Activated T-helper 2 cell treated with anti-CD3 and anti-CD28 coated beads, Interferon-gamma antibody, Interleukin-2, Interleukin-4, amounts not matched to agents 10 μg/mL and 5 μg/mL and 100 μg/mL, durations not matched to agents 14 hours and 24 hours and 36 hours (primary cell): ENCODE results near the gene ANTXR2. TPM values are rescaled to one million over a fixed set of nuclear protein-coding genes. Genes with fewer than 3 reads are reported as not detected.

ENCODE experiments used
- DNase-seq: peaks from one replicate; pipeline ENCODE4 v3.0.0; 2021; ENCODE audit warnings: low spot score
- H3K27ac Mint-ChIP-seq: one replicate; pipeline ENCODE4 v1.8.0; 2021; ENCODE audit warnings: mixed read lengths
- H3K27me3 Mint-ChIP-seq: one replicate; pipeline ENCODE4 v1.8.0; 2021; ENCODE audit warnings: low read depth, mixed read lengths
- H3K36me3 Mint-ChIP-seq: one replicate; pipeline ENCODE4 v1.8.0; 2021; ENCODE audit warnings: low read depth, mixed read lengths
- H3K4me1 Mint-ChIP-seq: one replicate; pipeline ENCODE4 v1.8.0; 2021; ENCODE audit warnings: low read depth, mixed read lengths
- H3K4me3 Mint-ChIP-seq: one replicate; pipeline ENCODE4 v1.8.0; 2021; ENCODE audit warnings: low read depth, mild to moderate bottlenecking, moderate library complexity, mixed read lengths
- H3K9me3 Mint-ChIP-seq: one replicate; pipeline ENCODE4 v1.8.0; 2021; ENCODE audit warnings: mixed read lengths
- intact Hi-C: fragments of 100-400 bp; cut with micrococcal nuclease; formaldehyde crosslinking; loops from one replicate; pipeline ENCODE4 v1.15.1; 2023
- total RNA-seq: library from RNA; stranded (reverse); gene quantifications from 2 replicates; pipeline ENCODE4 v1.2.3, GENCODE V29; 2022

Gene ANTXR2
- total RNA-seq, 1 donor from 2014 or later = 3.2 TPM

DNA sequence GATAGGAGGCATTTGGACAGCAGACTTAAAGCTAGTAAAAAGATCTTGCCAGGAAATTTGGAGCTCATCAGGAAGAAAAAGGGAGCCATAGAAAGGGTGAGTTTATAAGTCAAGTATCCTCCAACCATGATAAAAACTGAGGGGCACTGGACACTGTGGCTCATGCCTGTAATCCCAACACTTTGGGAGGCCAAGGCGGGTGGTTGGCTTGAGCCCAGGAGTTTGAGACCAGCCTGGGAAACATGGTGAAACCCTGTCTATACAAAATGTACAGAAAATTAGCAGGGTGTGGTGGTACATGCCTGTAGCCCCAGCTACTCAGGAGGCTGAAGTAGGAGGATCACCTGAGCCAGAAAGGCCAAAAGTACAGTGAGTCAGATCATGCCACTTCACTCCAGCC is 48.7 kb downstream of the ANTXR2 start:
- intact Hi-C loops = no loop called here
- Mint-ChIP-seq H3K4me1 (peaks cover 3% of the 10 kb centered on the region), H3K27me3 (no peaks in the 10 kb centered on the region), H3K36me3 (peaks cover 34% of the 10 kb centered on the region), H3K27ac (no peak overlapping the region), H3K4me3 (no peak overlapping the region), H3K9me3 (no peaks in the 10 kb centered on the region)
- DNase-seq = no peak

DNA sequence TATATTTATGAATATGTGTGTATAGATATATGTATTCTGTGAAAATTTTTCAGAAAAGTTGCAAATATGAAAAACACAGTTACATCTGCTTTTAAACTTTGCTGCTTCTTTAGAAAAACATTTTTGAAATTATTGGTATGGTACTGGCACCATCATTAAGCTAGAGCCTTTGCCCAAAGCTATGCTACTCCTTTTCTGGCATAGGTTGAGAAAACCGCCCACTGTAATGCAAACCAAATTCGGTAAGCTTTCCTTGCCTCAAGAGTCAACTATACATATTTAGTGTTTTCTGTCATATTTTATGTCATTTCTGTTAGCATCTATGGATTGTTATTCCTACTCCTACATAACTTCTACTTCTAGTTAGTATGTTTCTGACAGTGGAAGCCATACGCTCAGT is 50.7 kb downstream of the ANTXR2 start:
- H3K4me3 Mint-ChIP-seq = no peak overlapping the region
- no peaks in the 10 kb centered on the region for H3K9me3 Mint-ChIP-seq
- no peak for DNase-seq
- peaks cover 3% of the 10 kb centered on the region for H3K4me1 Mint-ChIP-seq
- H3K27ac Mint-ChIP-seq = no peak overlapping the region
- H3K36me3 Mint-ChIP-seq = peaks cover 37% of the 10 kb centered on the region
- H3K27me3 Mint-ChIP-seq = no peaks in the 10 kb centered on the region
- intact Hi-C loops = no loop called here

DNA sequence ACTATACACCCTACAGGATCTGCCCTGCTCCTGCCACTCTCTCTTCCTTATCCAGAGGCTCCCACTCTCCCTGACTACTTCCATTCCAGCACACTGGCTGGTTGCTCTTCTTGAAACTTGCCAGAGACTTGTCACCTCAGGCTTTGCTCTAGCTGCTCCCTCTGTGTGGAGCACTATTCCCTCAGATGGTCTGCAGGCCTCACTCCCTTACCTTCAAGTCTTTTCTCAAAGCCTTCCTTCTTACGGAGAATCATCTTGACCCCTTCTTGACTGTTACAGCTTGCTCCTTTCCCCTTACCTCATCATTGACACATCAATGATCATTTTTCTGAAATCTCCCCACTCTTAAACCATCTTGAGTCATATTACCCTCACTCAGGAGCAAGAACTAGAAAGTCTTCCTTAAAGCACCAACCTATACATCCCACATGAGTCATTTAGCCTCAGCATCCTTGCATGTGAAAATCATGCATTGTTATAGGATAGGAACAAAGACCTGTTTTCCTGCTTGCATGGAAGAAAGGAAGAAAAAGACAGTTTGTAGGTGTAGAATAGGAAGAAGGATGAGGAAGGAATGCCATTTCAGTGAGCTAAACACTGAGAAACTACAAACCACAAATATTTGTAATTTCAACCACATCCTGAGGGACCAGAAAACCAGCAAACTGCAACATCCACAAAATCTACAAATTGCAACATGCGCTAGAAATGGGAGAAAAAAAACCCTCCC is 55.7 kb downstream of the ANTXR2 start:
- peaks cover 5% of the 10 kb centered on the region for H3K4me1 Mint-ChIP-seq
- intact Hi-C loops = loop anchor here (1.0 kb wide), 1 partner anchor 9 kb away; no protein-coding TSS in a partner anchor
- H3K27ac Mint-ChIP-seq = no peak overlapping the region
- peaks cover 19% of the 10 kb centered on the region for H3K36me3 Mint-ChIP-seq
- DNase-seq = no peak
- no peak overlapping the region for H3K4me3 Mint-ChIP-seq
- H3K27me3 Mint-ChIP-seq = no peaks in the 10 kb centered on the region
- H3K9me3 Mint-ChIP-seq = no peaks in the 10 kb centered on the region

DNA sequence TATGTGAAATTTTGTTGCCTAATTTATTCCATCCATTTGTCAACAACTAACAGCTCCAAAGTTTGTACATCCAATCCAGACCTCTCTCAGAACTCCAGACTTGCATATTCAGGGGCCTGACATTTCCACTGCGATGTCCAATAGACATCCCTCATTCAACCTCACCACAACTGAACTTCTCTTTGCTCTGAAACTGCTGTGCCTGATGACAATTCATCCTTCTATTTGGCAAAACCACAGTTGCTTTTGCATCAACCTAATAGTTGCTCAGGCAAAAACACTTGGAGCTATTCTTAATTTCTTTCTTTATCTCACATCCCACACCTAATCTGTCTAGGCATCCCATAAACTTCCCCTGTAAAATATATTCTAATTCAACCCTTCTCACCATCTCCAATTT is 56.5 kb downstream of the ANTXR2 start:
- DNase-seq = no peak
- Mint-ChIP-seq H3K27me3 (no peaks in the 10 kb centered on the region), H3K4me1 (peaks cover 6% of the 10 kb centered on the region), H3K9me3 (no peaks in the 10 kb centered on the region), H3K4me3 (no peak overlapping the region), H3K36me3 (peaks cover 19% of the 10 kb centered on the region), H3K27ac (no peak overlapping the region)
- intact Hi-C loops = no loop called here

DNA sequence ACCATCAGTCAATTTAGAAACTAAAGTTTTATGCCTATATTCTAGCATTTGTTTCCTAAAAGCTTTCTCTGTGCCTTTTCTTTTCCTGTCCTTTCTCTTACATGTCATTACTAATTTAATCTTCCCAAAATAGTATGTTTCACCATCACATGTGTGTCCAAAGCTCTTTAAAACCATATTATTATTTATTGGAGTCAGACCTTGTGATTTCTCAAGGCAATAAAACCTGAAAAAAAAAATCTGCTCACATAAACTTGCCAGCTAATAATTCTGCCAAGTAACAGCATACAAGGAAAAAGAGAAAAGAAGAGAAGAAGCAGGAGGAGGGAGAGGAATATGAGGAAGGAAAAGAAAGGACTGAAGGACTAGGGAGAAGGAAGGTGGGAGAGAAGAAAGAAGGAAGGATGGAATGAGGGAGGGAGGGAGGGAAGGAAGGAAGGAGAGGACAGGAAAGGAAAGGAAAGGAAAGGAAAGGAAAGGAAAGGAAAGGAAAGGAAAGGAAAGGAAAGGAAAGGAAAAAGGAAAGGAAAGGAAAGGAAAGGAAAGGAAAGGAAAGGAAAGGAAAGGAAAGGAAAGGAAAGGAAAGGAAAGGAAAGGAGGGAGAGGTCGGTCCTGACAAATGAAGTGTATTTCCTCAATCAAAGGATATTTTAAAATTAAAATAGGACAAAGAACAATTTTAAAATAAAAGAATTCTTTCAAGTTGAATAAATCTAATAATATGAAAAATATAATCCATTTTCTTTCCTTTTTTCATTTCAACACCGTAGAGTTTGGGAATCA is 57.4 kb downstream of the ANTXR2 start:
- intact Hi-C loops = no loop called here
- Mint-ChIP-seq H3K4me1 (peaks cover 10% of the 10 kb centered on the region), H3K4me3 (no peak overlapping the region), H3K27ac (no peak overlapping the region), H3K27me3 (no peaks in the 10 kb centered on the region), H3K36me3 (peaks cover 17% of the 10 kb centered on the region), H3K9me3 (no peaks in the 10 kb centered on the region)
- no peak for DNase-seq

DNA sequence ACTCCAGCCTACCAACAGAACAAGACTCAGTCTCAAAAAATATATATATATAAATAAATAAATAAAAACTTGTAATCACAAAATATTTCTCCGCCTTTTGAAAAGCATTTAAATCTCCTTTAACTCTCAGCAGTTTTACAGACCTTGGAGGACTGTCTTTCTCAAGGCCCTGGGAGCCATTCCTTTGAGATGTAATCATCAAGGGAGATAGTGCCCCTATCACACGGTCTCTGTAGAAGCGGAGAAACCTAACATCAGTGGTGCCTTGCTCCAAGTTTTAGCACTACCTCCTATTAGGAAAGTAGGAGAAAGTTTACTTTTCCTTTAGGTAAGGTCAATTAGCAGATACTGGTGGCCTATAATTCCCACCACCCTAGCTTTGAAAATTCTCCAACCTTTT is 58.5 kb downstream of the ANTXR2 start:
- H3K27ac Mint-ChIP-seq = no peak overlapping the region
- H3K27me3 Mint-ChIP-seq = no peaks in the 10 kb centered on the region
- peaks cover 3% of the 10 kb centered on the region for H3K9me3 Mint-ChIP-seq
- H3K36me3 Mint-ChIP-seq = peaks cover 25% of the 10 kb centered on the region
- intact Hi-C loops = no loop called here
- H3K4me1 Mint-ChIP-seq = peaks cover 18% of the 10 kb centered on the region
- DNase-seq = no peak
- no peak overlapping the region for H3K4me3 Mint-ChIP-seq

DNA sequence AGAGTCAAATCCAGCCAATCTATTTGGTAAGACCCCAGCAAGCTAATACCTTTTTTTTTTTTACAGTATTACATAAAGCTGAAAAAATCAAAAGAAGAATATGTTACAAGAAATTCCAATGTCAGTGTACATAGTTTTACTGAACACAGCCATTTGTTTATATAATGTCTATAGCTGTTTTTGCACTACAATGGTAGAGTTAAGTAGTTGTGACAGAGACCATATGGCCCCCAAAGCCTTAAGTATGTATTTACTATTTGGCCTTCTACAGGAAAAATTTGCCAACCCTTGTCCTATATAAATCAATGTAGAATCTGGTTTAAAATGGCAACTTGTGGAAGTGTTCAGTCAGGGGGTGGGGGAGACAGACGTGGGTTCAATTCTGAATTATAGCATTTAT is 60.7 kb downstream of the ANTXR2 start:
- H3K9me3 Mint-ChIP-seq = peaks cover 17% of the 10 kb centered on the region
- no peak overlapping the region for H3K4me3 Mint-ChIP-seq
- H3K27me3 Mint-ChIP-seq = no peaks in the 10 kb centered on the region
- peaks cover 39% of the 10 kb centered on the region for H3K36me3 Mint-ChIP-seq
- intact Hi-C loops = no loop called here
- DNase-seq = no peak
- no peak overlapping the region for H3K27ac Mint-ChIP-seq
- peaks cover 37% of the 10 kb centered on the region for H3K4me1 Mint-ChIP-seq

DNA sequence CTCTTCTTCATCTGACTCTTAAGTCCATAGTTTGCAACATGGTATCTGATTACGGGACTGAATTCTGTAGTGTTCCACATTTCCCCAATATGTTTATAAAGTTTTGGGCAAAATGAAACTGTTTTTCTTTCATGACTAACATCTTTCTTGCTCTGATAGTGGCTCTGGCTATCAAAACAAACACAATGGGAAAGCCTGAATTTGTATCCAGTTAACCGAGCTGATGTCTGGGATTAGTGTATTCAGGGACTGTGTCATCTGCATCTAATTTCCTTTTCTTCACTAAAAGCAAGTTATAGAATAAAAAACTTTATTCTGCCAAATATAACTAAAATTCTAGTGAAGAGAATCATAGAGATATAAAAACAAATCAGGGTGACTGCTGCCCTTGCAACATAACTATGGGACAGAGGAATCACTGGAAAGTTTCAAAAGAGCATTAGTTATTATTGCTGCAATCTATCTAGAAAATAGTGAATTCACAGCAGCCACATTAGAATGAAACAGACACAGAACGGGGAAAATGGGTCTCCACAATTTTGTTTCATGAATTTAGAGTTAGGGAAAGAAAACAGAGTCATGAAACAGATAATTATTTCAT is 61.3 kb downstream of the ANTXR2 start:
- no peaks in the 10 kb centered on the region for H3K27me3 Mint-ChIP-seq
- H3K9me3 Mint-ChIP-seq = peaks cover 22% of the 10 kb centered on the region
- no peak overlapping the region for H3K4me3 Mint-ChIP-seq
- no peak overlapping the region for H3K27ac Mint-ChIP-seq
- no peak for DNase-seq
- peaks cover 42% of the 10 kb centered on the region for H3K4me1 Mint-ChIP-seq
- H3K36me3 Mint-ChIP-seq = peaks cover 45% of the 10 kb centered on the region
- intact Hi-C loops = no loop called here

DNA sequence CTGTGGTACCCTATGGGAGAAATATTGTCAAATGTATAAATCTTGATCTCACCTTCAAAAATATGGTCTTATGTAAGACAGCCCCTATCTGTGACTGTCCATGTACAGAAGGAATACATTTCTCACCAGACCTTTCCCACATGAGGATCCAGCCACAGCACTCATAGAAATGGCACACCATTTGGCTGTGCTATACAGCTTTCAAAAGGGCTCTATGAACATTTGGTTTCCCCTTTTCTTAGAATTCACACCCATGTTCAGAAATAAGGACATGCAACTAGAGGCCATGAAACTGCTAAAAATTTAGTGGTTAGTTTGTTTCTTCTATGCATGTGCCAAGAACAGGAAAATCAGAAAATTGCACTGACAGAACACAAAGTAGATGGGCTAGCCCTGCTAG is 62.7 kb downstream of the ANTXR2 start:
- peaks cover 56% of the 10 kb centered on the region for H3K36me3 Mint-ChIP-seq
- no peaks in the 10 kb centered on the region for H3K27me3 Mint-ChIP-seq
- intact Hi-C loops = no loop called here
- H3K27ac Mint-ChIP-seq = peak overlapping the region; percentile 46
- H3K4me3 Mint-ChIP-seq = no peak overlapping the region
- peaks cover 55% of the 10 kb centered on the region for H3K4me1 Mint-ChIP-seq
- peaks cover 28% of the 10 kb centered on the region for H3K9me3 Mint-ChIP-seq
- DNase-seq = no peak

DNA sequence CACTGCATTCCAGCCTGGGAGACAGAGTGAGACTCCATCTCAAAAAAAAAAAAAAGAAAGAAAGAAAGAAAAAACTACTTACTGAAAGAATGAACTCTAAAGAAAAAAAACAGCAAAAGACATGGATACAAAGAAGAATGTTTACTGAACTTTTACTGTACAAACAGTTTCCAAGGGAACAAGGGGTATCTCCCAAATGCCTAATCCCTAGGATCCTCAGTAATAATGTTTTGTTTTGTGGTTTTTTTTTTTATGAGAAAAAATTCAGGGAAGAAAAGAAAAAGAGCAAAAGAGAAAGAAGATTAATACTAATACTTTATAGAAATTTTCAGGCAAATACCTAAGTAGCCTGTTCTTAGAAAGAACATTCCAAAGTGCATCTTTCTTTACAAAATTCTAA is 63.2 kb downstream of the ANTXR2 start:
- no peak for DNase-seq
- H3K4me1 Mint-ChIP-seq = peaks cover 56% of the 10 kb centered on the region
- H3K27me3 Mint-ChIP-seq = no peaks in the 10 kb centered on the region
- H3K4me3 Mint-ChIP-seq = no peak overlapping the region
- H3K9me3 Mint-ChIP-seq = peaks cover 29% of the 10 kb centered on the region
- intact Hi-C loops = loop anchor here (5.0 kb wide), 6 partner anchors 88 to 1063 kb away; no protein-coding TSS in a partner anchor
- no peak overlapping the region for H3K27ac Mint-ChIP-seq
- peaks cover 59% of the 10 kb centered on the region for H3K36me3 Mint-ChIP-seq

DNA sequence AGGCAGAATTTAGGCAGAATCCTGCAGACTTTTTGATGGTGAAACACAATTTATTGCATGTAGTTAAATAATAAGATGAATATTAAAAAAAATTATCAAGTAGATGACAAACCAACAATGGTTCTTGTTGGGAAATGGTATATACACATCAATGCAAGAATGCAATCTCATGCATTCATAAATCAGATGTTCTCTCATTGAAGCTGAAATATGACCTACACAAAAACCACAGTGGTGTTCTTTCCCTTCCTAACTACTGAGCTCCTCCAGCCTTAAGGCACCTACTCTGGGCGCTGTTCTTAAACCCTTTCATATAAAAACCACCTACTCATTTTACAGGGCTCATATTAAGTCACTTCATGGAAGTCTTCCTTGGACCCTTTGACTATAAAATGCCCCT is 64.1 kb downstream of the ANTXR2 start:
- H3K36me3 Mint-ChIP-seq = peaks cover 65% of the 10 kb centered on the region
- no peaks in the 10 kb centered on the region for H3K27me3 Mint-ChIP-seq
- H3K4me3 Mint-ChIP-seq = no peak overlapping the region
- intact Hi-C loops = loop anchor here (1.0 to 5.0 kb wide), 7 partner anchors 8 to 1062 kb away; no protein-coding TSS in a partner anchor
- H3K9me3 Mint-ChIP-seq = peaks cover 36% of the 10 kb centered on the region
- H3K4me1 Mint-ChIP-seq = peaks cover 60% of the 10 kb centered on the region
- DNase-seq = no peak
- no peak overlapping the region for H3K27ac Mint-ChIP-seq

DNA sequence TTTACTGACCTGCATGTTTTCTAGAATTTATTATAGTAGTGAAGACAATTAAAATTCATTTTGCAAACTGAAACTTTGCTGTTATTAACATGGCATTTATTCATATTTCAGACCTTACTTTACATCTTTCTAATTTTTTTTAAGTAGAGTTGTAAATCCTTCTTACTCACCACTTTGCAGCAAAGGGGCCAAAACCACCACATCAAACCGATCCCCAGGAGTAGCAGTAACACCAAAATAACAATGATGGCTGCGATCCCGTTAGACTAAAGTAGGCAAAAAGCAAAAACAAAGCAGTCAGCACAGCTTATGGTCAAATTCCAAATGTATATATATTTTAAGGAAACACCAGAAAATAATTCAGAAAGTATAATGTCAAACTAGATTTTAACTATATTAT is 64.7 kb downstream of the ANTXR2 start:
- peaks cover 69% of the 10 kb centered on the region for H3K36me3 Mint-ChIP-seq
- intact Hi-C loops = loop anchor here (1.0 to 5.0 kb wide), 7 partner anchors 9 to 1061 kb away; no protein-coding TSS in a partner anchor
- DNase-seq = no peak
- peaks cover 36% of the 10 kb centered on the region for H3K9me3 Mint-ChIP-seq
- H3K4me3 Mint-ChIP-seq = no peak overlapping the region
- peak overlapping the region; percentile 78 for H3K27ac Mint-ChIP-seq
- peaks cover 60% of the 10 kb centered on the region for H3K4me1 Mint-ChIP-seq
- H3K27me3 Mint-ChIP-seq = no peaks in the 10 kb centered on the region

DNA sequence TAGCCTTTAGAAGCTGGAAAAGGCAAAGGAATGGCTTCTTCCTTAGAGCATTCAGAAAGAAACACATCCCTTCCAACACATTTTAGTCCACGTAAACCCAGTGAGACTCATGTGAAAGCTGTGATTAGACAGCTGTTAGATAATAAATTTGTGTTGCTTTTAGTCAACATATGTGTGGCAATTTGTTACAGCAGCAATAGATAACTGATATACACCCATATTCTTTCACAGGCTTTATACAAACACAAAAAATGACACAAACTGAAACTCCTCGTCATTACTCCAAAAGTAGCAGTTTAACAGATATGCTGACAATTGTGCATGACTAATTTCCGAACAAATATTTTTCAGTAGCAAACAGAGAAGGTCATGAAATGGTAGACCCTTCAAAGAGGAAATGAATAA is 65.3 kb downstream of the ANTXR2 start:
- DNase-seq = no peak
- Mint-ChIP-seq H3K4me1 (peaks cover 60% of the 10 kb centered on the region), H3K27me3 (no peaks in the 10 kb centered on the region), H3K9me3 (peaks cover 36% of the 10 kb centered on the region), H3K4me3 (no peak overlapping the region), H3K27ac (peak overlapping the region; percentile 78), H3K36me3 (peaks cover 69% of the 10 kb centered on the region)
- intact Hi-C loops = loop anchor here (1.0 to 5.0 kb wide), 11 partner anchors 10 to 1060 kb away; partner anchors contain the start of gene ANTXR2
